HepG2 (cell line): ENCODE measurements around the gene RUNX3. TPM values are rescaled to one million over a fixed set of nuclear protein-coding genes. Genes with fewer than 3 reads are reported as not detected.

ENCODE experiments used
- ATAC-seq: fragments of 200-7000 bp; cut with Tn5 transposase; 3 replicates; pipeline ENCODE4 v1.9.1; 2020; ENCODE audit warnings: mild to moderate bottlenecking, moderate library complexity
- BruUV-seq: library from RNA; stranded (reverse); fragments of 400-500 nt; replicated peaks from 2 replicates; lab custom pipeline; 2021; lab: Mats Ljungman, UMichigan
- CTCF ChIA-PET: fragments of 300-600 bp; formaldehyde crosslinking; extraction: SDS; loops from one replicate; lab custom pipeline; 2021; ENCODE audit warnings: low total read pairs, inconsistent platforms, low intra/inter-chr PET ratio; lab: Yijun Ruan, JAX
- POLR2A ChIA-PET: fragments of 350-600 bp; sonication (Branson Sonifier 250); formaldehyde crosslinking; loops from one replicate; lab custom pipeline; 2020; ENCODE audit warnings: antibody characterized with exemption, inconsistent platforms; lab: Yijun Ruan, JAX
- DNase-seq: peaks from one replicate; pipeline ENCODE4 v3.0.0-alpha.2; 2015; ENCODE audit warnings: low spot score
- FAIRE-seq: peaks from 3 replicates; lab custom pipeline; 2011; peaks lifted over from hg19 to GRCh38; lab: Jason Lieb, UNC
- H2AFZ ChIP-seq: one replicate; pipeline ENCODE4 v1.6.1; 2011; ENCODE audit warnings: low read length, inconsistent platforms
- H3K27ac ChIP-seq: fragments of 300-600 bp; 3 replicates; pipeline ENCODE4 v1.8.0; 2011; ENCODE audit warnings: mixed run types, mild to moderate bottlenecking, mixed read lengths, low read length, inconsistent platforms; ENCODE audit not compliant: insufficient read depth; ENCODE audit errors: extremely low read length
- H3K27me3 ChIP-seq, 2 experiments: fragments of 200-600 bp in 1 of 2; 2 replicates in 1 of 2; 3 replicates in 1 of 2; pipeline versions ENCODE4 v1.6.0 to v1.8.0; 2011; ENCODE audit warnings: low read length in 2 of 2, mild to moderate bottlenecking in 2 of 2, moderate library complexity in 2 of 2, inconsistent platforms in 1 of 2; ENCODE audit not compliant: insufficient read depth in 2 of 2, control insufficient read depth in 1 of 2
- H3K36me3 ChIP-seq, 2 experiments: fragments of 200-600 bp in 1 of 2; replicated peaks in 1 of 2; 2 replicates in 1 of 2; 3 replicates in 1 of 2; pipeline versions ENCODE4 v1.5.1 to v1.8.0; 2011; ENCODE audit warnings: low read length in 2 of 2, inconsistent platforms in 1 of 2; ENCODE audit not compliant: insufficient read depth in 2 of 2, control insufficient read depth in 1 of 2
- H3K4me1 ChIP-seq: 2 replicates; pipeline ENCODE4 v1.5.1; 2012; ENCODE audit warnings: low read length, inconsistent platforms; ENCODE audit not compliant: insufficient read depth
- H3K4me2 ChIP-seq: 2 replicates; pipeline ENCODE4 v1.6.0; 2011; ENCODE audit warnings: low read depth, low read length, inconsistent platforms
- H3K4me3 ChIP-seq, 3 experiments: fragments of 200-600 bp in 1 of 3; sonication (generic), shearing (Covaris generic) in 1 of 3; replicated peaks in 1 of 3; 2 replicates each; pipeline ENCODE4 v1.5.1; 2011 to 2016; ENCODE audit warnings: low read length in 3 of 3, inconsistent platforms in 2 of 3, low read depth in 2 of 3, mild to moderate bottlenecking in 2 of 3, control low read depth in 1 of 3, mixed read lengths in 1 of 3; ENCODE audit not compliant: insufficient read depth in 1 of 3
- H3K79me2 ChIP-seq: one replicate; pipeline ENCODE4 v1.6.1; 2011; ENCODE audit warnings: low read length, inconsistent platforms; ENCODE audit not compliant: insufficient read depth
- H3K9ac ChIP-seq: 2 replicates; pipeline ENCODE4 v1.6.0; 2011; ENCODE audit warnings: mild to moderate bottlenecking, low read depth, low read length, inconsistent platforms; ENCODE audit not compliant: insufficient read depth
- H3K9me3 ChIP-seq: 2 replicates; pipeline ENCODE4 v1.5.1; 2012; ENCODE audit warnings: mild to moderate bottlenecking, low read length
- H4K20me1 ChIP-seq: 2 replicates; pipeline ENCODE4 v1.6.0; 2011; ENCODE audit warnings: inconsistent platforms, mild to moderate bottlenecking, low read length, moderate library complexity; ENCODE audit not compliant: insufficient read depth
- EED ChIP-seq: sonication (generic); formaldehyde crosslinking; IDR thresholded peaks from 2 replicates; pipeline ENCODE4 v1.5.0; 2020; ENCODE audit warnings: mild to moderate bottlenecking, missing genetic modification reagents
- GATA4 ChIP-seq: sonication (generic); IDR thresholded peaks from 2 replicates; pipeline ENCODE4 v1.6.1; 2016; ENCODE audit warnings: antibody characterized with exemption, low read depth, borderline replicate concordance
- ZNF589 ChIP-seq: sonication (generic); formaldehyde crosslinking; conservative IDR thresholded peaks from 2 replicates; pipeline ENCODE4 v1.8.0; 2022; ENCODE audit warnings: mild to moderate bottlenecking, moderate library complexity, missing genetic modification reagents
- ZNF615 ChIP-seq: sonication (generic); formaldehyde crosslinking; IDR thresholded peaks from 2 replicates; pipeline ENCODE4 v1.5.0; 2020; ENCODE audit warnings: mild to moderate bottlenecking, missing genetic modification reagents, borderline replicate concordance
- ZNF629 ChIP-seq: sonication (generic); formaldehyde crosslinking; conservative IDR thresholded peaks from 2 replicates; pipeline ENCODE4 v1.5.0; 2020; ENCODE audit warnings: missing genetic modification reagents
- WGBS: methylation state at CpG from one replicate; pipeline ENCODE4 v1.1.6; 2017; ENCODE audit warnings: low lambda C conversion rate; 5-methylcytosine and 5-hydroxymethylcytosine counted together
- in situ Hi-C: cut with HindIII; loops from 2 replicates; pipeline ENCODE4 v1.10.0; 2017; ENCODE audit warnings: low pct_unique_long_range_greater_than_20kb; ENCODE audit not compliant: extremely low pct_ligation_motif_present
- intact Hi-C: fragments of 100-400 bp; cut with micrococcal nuclease; formaldehyde crosslinking; loops from one replicate; pipeline ENCODE4 v1.10.0; 2022; ENCODE audit not compliant: unreplicated experiment
- polyA plus RNA-seq, 8 experiments: library from polyadenylated mRNA; depleted of rRNA in 3 of 8; stranded (reverse) in 7 of 8; unstranded in 1 of 8; fragments of >200 nt; fragmentation: Illumina TruSeq in 4 of 8; extraction: Trizol in 4 of 8; gene quantifications; 2 replicates each; pipeline versions ENCODE4 v1.2.1 to v1.2.3, GENCODE V29; 2011 to 2016; ENCODE audit warnings: low read depth in 4 of 8, missing spikeins in 1 of 8, mixed read lengths in 1 of 8; ENCODE audit not compliant: insufficient read depth in 1 of 8
- total RNA-seq, 5 experiments: library from RNA; depleted of rRNA; stranded (reverse); fragments of >200 nt; fragmentation: Illumina TruSeq; extraction: Trizol; gene quantifications; 2 replicates each; pipeline ENCODE4 v1.2.3, GENCODE V29; 2016; ENCODE audit warnings: low read depth in 1 of 5
- TF ChIP-seq, protein P1 (sequence below): sonication (generic); formaldehyde crosslinking; IDR thresholded peaks from 2 replicates; pipeline ENCODE4 v1.5.0; 2020; ENCODE audit warnings: mild to moderate bottlenecking, low read depth, missing genetic modification reagents, borderline replicate concordance
- TF ChIP-seq, protein P2 (sequence below): sonication (generic); formaldehyde crosslinking; IDR thresholded peaks from 2 replicates; pipeline ENCODE4 v1.8.0; 2022; ENCODE audit warnings: mild to moderate bottlenecking, missing genetic modification reagents; ENCODE audit not compliant: insufficient replicate concordance
- TF ChIP-seq, protein P3 (sequence below): sonication (generic); formaldehyde crosslinking; IDR thresholded peaks from 2 replicates; pipeline ENCODE4 v1.5.0; 2020; ENCODE audit warnings: missing genetic modification reagents

Gene RUNX3
- total and polyA plus RNA-seq, 2 of the 13 experiments (the other 11 are each of a cell fraction or from before 2014, with no cell fraction given) = 0.04 to 0.22 TPM

DNA sequence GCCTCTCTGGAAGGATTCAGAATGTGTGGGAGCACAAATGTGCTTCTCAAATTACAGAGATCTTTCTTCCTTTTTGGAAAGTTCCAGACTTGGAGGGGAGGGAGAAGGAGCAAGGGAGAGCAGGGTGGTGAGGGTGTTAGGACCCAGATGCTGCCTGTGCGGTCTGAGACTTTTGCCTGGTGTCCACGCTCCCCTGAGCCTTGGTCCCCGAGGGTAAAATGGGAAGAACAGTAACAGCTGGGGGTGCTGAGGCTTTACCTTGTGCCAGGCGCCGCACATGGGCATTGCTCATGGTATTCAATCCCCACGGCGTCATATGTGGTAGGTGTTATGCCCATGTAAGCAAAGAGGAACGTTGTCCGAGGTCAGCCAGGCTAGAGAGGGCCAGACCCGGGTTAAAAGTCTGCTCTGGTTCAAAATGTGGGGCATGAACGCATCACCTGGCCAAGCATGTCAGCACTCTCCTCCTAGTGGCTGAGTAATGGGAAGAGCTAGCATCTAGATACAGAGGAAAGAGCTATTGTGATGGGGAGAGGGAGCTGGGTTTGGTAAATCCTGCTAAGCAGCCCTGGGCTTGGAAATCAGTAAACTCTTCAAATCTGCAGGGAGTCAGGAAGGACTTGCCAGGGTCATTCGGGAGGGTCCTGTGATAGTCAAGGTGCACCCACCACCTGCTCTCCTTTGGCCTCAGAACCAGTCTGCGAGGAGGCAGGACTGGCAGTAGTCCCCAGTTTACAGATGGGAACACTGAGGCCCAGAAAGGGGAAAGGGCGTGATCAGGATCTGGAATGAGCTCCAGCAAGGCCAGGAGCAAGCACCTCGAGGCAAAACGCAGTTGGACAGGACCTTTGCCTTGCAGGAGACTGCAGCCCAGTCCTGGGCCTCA is 4.5 kb upstream of the RUNX3 start:
- no peak for TF ChIP-seq ZNF615
- no peak for TF ChIP-seq ZNF589 (CRISPR knock-in tag)
- no peak for TF ChIP-seq GATA4
- TF ChIP-seq, protein P1, sequence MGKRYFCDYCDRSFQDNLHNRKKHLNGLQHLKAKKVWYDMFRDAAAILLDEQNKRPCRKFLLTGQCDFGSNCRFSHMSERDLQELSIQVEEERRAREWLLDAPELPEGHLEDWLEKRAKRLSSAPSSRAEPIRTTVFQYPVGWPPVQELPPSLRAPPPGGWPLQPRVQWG (CRISPR knock-in tag) = no peak
- TF ChIP-seq, protein P2, sequence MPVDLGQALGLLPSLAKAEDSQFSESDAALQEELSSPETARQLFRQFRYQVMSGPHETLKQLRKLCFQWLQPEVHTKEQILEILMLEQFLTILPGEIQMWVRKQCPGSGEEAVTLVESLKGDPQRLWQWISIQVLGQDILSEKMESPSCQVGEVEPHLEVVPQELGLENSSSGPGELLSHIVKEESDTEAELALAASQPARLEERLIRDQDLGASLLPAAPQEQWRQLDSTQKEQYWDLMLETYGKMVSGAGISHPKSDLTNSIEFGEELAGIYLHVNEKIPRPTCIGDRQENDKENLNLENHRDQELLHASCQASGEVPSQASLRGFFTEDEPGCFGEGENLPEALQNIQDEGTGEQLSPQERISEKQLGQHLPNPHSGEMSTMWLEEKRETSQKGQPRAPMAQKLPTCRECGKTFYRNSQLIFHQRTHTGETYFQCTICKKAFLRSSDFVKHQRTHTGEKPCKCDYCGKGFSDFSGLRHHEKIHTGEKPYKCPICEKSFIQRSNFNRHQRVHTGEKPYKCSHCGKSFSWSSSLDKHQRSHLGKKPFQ (CRISPR knock-in tag) = no peak
- no peak for TF ChIP-seq EED (CRISPR knock-in tag)
- TF ChIP-seq, protein P3, sequence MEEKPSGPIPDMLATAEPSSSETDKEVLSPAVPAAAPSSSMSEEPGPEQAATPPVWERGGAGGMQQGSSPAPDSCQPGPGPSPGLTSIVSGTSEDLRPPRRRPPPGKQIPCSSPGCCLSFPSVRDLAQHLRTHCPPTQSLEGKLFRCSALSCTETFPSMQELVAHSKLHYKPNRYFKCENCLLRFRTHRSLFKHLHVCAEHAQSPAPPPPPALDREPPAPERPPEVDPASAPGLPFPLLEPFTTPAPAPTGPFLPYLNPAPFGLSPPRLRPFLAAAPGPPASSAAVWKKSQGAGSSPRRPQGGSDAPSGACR (CRISPR knock-in tag) = no peak
- TF ChIP-seq ZNF629 (CRISPR knock-in tag) = peak; percentile 81
- TF ChIP-seq, all 625 proteins: peak for 1
- no peak overlapping the region for H3K4me2 ChIP-seq
- H4K20me1 ChIP-seq = no peaks in the 10 kb centered on the region
- H3K27ac ChIP-seq = no peak overlapping the region
- intact Hi-C loops (no loop called here), in situ Hi-C loops (loop anchor here (5.0 kb wide), 2 partner anchors 103 to 168 kb away; no protein-coding TSS in a partner anchor)
- no peak overlapping the region for H3K4me3 ChIP-seq
- H3K27me3 ChIP-seq = peaks cover 20 to 56% of the 10 kb centered on the region in 2 experiments
- ChIA-PET POLR2A (no interaction called here), CTCF (interaction anchor here (3.4 kb wide), 1 partner anchor 103 kb away, joined by 18 read pairs; no protein-coding TSS in a partner anchor)
- FAIRE-seq (no peak), ATAC-seq (no peak), DNase-seq (no peak)
- H2AFZ ChIP-seq = no peak overlapping the region
- no TSS peak for BruUV-seq
- WGBS = 24% methylated on average over 13 of the region's 16 CpGs
- no peak overlapping the region for H3K9ac ChIP-seq
- H3K79me2 ChIP-seq = no peaks in the 10 kb centered on the region
- no peaks in the 10 kb centered on the region for H3K9me3 ChIP-seq
- H3K36me3 ChIP-seq = no peaks in the 10 kb centered on the region
- H3K4me1 ChIP-seq = peaks cover 13% of the 10 kb centered on the region
